ENCODE results near the gene FAM171A1.

FAM171A1 gene

DNA sequence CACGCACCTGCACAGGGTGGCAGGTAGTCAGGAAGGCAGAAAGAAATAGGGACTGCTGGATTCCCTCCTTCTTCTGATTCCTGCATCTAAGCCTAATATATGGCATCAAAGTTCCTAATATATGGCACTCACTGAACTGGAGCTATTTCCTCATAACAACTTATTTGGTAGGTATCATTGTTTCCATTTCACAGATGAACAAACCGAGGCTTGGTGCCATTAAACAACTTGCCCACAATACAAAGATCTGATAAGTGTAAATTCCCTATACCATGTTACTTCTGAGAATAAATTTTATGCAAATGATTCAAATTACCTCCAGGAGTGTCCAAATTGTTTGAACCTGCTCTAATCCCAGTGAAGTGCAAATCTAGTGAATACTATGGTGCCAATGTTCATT is 2.1 kb upstream of the FAM171A1 start:
- DNase-seq, result no peak

DNA sequence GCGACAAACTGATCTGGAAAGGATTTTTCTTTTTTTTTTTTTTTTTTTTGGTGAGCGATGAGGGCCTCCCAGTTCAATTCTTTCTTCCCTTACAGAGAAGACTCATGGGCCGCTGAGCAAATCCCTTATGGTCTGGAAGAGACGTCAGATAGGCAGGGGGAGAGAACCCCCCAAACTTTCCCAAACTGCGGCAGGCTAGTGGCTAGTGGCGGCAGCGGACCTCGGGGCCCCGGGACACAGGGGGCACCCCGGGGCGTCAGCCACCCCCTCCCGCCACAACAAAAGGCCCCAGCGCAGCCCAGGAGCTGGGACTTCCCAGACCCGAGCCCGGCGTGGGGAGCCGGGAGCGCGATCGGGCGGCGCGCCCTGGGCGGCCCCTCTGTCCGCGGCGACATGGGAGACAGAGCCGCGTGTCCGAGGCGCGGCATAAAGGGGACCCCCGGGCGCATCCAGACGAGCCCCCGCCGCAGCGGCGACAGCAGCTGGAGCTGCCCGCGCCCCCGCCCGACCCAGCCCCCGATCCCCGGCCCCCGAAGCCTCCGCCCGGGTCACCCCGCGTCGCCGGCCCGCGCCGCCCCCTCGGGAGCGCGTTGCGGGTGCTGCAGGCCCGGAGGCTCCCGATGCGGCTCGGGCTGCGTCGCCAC is 755 bp downstream of the FAM171A1 start:
- no peak for DNase-seq

DNA sequence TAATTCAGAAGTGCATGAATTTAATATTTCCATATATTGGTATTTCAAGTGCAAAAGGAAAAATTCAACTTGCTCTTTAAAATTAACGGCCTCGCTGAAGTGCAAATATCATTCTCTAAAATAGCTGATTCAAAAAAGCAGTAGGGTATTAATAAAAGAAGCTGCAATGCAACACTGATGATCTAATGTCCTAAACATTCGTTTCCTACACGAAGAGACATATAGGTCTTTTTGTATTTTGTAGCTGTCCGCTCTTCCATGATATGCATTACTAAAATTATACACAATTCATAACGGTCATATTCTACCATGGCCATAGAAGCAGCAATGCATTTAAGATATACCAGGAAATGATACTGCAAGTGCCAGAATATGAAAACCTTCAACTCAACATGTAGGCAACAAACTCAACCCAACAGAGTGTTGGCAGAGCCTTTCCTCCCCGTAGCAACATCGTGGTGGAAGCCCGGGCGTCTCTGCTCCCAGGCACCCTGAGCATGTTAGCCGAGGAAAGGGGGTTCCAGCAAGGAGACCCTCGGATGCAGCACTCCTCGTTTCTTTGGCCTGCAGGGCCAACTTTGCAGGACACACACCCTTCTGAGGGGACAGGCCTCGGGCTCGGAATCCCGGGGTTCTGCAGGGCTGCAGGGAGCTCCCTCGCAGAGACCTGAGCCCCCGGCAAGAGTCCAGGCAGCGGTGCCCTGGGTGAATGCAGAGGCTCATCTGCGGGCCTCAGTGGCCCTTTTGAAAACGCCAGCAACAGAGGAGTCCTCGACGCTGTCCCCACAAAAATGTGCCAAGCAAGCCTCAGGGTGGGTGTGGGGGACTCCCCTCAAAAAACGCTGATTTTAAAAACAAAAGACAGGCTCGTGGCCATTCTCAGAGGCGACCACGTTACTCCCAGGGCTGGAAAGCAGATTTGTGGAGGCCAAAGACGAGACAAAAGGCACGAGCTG is 1.6 kb downstream of the FAM171A1 start:
- no peak for DNase-seq

DNA sequence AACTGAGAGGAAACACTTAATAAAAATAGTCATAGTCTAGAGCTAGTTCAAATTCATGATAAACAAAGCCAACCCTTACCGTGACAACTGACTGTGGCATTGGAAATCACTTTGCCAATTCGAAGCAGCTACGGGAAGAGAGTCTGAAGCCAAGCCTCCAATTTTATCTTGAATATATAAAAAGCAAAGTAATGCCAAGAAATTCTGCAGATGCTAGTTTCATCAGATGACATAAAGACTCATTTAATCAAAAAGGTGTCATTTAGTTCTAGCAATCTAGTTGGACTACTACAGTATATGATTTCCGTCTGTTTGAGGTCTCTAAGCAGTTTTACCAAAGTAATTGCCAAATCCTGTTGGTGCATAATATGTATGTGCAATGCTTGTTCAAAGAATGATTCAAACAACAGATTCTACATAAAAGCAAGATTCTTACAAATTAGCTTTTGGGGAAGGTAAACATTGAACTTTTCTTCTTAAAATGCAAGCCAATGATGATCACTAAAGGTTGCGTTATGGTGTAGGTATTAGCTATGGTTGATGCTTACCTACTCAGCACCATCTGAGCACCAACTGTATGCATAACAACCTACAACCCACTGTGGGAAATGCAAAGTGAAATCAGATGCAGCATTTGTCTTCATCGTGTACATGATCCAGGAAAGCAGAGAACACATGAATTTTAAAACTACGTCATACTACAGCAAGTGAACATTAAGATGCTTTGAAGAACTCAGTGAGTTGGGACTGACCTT is 2.8 kb downstream of the FAM171A1 start:
- no peak for DNase-seq

DNA sequence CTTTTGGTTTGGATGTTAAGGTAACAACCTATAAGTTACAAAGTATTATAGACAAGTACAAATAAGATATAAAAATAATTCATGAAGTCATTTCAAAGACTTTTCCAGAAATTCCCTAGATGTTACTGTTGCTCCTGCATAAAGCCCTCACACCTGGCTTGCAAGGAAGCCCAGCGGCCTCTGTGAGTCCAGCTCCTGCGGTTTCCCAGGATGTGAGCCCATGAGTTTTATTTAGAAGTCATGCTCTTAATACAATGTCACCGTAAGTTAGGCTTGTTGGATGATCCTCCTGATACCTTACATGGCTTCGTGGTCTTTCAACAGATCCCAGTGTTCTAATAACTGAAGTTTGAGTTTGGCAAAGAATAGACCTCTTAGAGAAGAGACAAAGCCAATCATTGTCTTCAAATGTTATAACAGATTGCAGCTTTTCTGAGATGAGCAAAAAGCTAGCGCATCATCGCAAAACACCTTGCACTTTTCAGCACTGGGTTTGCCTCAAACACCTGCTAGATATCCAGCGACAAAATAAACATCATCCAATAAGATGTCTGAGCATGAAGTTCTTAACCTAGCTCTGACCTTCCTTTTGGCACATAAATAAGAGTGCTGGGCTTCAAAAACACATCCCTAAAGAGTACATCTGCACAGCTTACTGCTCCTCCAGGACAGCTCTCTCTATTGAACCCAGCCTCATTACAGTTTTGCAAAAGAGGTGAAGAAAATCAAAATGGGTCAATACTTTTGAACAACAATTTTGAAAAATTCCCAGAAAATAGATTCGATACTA is 3.6 kb downstream of the FAM171A1 start:
- DNase-seq, result no peak

DNA sequence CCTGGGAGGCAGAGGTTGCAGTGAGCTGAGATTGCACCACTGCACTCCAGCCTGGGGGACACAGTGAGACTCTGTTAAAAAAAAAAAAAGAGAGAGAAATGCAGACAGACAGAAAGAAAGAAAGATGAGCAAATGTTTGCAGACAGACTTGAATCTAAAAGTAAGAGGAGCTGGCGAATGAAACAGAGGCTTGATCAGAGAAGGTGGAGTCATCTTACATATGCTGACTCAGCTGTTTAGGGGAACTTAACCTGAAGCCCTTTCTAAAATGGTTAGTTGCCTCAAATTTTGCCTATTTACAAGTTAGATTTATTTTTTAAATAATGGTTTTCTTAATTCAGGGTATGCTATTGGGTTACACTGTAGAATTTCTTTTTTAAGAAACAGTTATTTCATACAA is 5.4 kb downstream of the FAM171A1 start:
- DNase-seq, result no peak

DNA sequence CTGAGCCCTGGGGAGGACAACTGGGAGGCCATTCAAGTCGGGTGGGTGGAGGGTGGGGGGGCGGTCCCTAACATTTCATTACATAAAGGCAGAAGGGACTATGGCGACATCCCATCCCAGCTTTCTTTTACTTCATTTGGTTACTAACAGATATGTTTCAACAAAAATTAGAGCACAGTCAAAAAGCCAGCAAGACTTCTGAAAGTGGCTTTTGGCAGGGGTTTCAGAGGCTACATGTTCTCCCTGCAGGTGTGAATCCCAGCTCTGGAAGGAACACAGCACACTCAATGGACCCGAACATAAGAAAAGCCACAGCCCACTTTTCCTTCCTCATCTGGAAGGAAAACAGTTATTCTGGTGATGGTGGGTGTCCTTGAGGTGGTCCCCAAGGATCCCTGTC is 7.1 kb downstream of the FAM171A1 start:
- DNase-seq, result no peak

DNA sequence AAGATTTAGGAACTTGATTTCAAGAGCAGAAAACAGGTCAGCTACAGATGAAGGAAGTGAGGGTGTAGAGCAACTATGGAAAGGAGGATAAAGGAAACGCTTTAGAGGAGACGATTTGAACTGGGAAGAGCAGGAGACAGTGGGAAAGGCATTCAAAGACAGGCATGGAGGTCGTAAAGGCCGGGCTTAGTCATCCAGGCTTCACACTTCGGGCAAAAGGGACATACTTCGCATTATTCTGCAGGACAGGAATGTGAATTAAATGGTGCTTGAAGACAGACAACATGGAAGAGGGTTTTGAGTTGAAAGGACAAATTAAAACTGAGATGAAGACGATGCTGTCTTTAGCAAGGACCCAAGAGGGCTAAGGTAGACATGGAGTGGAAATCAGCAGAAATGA is 8.1 kb downstream of the FAM171A1 start:
- DNase-seq, result no peak

DNA sequence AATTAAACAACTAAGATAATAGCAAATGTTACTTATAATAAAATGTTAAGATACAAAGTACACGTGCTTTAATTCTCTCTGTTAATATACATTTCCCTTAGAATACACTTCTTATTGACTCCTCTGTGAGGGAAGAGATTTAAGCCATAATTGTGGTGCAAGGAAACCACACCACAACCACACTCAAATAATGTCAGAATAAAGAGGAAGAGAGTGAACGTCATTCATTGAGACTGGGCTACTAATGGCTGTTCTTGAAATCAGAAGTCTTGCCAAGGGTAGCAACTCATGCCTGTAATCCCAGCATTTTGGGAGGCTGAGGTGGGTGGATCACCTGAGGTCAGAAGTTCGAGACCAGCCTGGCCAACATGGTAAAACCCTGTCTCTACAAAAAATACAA is 10.0 kb downstream of the FAM171A1 start:
- DNase-seq, result no peak

DNA sequence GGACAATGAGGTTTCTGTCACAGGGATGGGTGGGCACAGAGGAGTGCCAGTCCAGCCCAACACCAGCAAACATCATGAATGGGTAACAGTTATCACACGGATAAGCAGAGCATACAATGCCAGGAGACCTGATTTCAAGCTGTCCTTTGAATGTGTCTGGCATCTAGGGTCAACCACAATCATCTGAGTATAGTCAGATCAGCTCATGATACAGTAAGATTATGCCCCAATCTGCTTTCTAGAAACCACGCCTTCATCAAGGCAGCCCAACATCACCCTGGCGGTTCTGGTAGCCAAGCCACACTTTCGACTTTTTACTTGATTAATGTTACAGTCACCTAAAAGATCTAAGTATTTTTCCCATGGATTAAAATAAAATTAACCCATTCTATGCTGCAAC is 10.5 kb downstream of the FAM171A1 start:
- no peak for DNase-seq

DNA sequence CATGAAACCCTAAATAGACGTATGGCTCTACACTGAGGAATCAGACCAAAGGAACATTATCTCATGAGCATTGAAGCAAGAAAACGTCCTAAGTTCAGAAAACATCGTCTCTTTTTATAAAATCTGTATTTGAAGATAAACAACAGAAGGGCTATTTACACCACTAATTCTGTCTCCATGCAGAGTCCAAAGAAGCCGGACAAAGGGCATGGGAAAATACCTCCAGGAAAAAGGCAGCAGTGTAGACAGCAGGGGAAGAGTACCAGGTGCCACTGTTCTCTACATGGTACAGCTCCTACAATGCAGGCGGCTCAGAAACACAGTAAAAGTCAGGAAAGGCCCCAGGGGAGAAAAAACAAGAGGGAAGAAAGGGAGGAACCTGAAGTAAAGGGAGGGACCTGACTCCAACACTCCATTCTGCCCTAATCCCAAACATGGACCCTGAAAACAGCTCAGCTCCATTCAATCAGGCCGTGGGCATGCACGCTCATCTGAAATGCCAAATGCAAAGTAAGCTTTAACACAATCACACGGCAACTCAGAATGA is 17.5 kb downstream of the FAM171A1 start:
- no peak for DNase-seq

DNA sequence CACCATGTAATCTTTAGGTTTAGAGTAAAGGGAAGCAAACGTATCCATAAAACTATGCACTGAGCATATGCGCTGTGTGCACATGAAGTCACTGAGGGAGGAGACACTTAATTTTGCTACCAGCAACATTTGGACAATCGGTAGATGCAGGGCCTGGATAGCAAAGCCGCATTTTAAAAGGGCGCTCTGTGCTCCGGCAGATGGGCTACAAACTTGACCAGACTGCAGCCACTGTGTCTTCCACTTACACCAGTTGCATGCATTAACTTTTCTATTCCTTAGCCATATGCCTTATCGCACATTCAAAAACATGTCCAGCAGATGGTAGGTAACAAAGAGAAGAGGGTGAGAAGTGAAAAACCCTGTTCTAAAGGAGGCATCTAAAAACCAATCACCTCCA is 18.3 kb downstream of the FAM171A1 start:
- DNase-seq, result no peak

DNA sequence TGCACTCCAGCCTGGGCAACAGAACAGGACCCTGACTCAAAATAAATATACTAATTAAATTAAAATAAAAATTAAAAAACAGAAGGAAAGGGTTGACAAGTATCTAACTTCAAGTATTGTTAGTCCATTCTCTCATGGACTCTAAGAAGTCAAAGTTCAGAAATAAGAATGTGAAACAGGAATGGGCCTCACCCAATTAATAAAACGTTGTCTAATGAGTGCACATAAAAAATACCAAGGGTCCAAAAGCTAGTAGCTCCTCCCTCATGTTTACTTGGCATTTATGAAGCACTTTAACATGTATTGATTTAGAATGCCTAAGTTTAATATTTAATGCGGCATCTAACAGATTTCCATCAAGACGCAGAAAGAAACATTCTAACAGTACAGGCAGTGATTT is 18.9 kb downstream of the FAM171A1 start:
- no peak for DNase-seq

DNA sequence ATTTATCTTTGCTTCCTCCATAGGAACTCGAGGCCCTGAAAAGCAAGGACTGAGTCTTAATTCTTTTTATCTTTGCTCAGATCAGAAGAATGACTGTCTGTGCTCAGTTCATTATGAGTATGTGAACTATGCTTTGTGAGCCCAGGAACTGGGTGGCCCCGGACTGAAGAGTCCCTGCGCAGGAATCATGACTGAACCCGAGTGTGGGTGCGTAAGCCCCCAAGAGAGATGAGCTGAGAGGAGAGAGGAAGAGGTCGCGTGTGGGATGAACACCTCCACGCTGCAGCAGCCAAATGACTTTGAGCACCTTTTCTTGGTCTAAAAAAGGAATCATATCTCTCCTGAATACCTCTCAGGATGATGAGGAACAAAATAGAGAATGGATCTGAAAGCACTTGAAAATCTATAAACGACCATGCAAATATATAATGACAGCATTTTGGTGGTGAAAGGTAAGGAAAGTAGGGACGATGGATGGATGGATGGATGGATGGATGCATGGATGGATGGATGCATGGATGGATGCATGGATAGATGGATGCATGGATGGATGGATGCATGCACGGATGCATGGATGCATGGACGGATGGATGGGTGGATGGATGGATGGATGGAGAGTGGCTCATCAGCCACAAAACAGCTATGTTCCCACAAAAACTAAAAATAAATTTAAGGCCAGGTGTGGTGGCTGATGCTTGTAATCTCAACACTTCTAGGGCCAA is 19.8 kb downstream of the FAM171A1 start:
- no peak for DNase-seq

DNA sequence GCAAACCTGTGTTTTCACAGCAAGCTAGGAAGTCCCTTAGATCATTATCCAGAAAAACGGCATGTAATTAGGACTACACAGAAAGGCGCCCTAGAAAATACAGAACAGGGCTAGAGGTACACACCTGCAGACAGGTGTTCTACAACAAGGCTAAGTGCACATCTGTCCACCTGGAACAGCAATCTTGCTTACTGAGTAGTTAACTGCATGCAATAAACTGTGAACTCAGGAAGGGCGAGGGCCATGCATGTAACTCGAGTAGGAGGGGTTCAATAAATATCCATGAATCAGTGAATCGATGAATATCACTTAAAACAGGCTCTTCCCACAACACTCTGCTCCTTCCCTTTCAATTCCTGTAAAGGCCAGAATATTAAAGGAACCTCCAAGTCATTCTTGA is 22.0 kb downstream of the FAM171A1 start:
- DNase-seq, result no peak

DNA sequence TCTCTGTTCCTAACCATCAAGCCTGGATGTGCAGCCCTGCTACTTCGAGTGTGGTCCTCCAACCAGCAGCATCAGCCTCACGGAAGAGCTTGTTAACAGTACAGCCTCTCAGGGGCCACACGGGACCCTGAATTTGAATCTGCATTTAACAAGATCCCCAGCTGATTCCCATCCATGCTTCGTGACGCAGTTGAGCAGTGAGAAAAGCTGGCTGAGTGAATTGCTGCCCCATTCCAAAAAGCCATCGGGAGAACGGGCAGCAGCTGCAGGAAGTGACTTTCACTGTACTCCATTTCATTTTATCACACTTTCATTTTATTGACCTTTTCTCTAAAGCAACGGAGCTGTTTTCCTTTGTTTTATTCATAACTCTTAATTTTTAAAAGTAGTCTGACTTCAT is 22.5 kb downstream of the FAM171A1 start:
- no peak for DNase-seq

DNA sequence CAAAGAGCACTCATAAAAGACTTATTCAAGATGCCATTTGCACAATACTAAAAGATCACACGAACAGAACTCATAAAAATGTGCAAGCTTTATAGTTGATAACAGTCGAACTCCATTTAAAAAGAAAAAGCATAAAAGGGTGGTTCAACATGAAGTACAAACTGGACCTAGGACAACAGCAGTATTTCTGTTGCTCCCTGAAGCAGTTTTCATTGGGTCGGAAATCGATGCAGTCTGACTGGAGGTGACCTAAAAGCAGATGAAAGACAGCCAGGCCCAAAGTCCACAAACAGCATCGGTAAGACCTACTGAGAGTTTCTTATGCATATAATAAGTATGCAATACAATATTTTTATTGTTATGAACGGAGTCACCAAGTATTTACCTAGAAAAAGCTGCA is 23.9 kb downstream of the FAM171A1 start:
- DNase-seq, result no peak

DNA sequence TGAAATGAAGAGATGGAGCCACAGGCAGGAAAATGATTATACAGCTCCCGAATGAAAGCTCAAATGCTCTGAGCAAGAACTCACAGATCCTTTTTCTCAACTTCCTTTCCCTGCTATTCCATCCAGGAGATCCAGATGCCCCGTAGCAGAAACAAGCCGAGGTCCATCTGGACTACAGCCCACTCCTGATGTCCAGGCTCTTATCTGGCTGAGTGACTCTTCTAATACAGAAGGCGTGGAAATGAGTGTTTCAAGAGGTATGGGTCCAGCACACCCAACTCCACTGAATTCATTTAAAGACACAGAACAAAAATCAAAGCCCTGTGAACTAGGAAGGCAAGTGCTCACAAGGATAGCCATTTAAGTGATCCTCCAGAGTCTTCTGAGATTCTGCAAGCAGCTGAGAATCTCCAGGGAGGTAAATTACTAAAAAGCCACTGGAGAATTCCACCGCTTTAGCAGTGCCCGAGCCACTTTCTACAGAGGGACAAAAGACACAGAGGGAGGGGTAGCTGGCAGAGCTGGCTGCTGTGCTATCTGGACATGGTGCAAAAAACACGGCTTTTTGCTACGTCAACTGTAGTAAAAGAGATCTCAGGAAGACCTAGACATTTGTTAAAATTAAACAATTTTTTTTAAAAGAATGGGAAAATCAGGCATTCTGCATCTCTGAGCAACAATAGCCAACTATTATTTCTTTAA is 24.5 kb downstream of the FAM171A1 start:
- no peak for DNase-seq

DNA sequence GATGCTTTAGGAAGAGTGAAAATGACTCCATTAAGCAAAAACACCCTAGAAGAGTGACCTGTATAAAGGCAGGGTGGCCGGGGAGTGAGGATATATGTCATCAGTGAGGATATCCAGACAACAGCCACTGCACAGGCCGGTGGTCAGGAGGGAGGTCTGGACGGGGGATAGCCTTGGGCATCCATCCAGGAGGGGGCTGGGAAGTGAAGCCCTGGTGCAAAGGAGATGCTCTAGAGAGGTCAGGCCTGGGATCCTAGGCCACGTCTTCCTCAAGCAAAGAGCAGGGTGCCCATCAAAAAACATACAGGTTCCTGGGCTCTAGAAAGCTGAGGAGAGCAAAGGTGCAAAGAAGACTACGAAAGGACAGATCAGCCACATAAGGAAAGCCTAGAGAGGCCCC is 25.6 kb downstream of the FAM171A1 start:
- DNase-seq, result no peak

DNA sequence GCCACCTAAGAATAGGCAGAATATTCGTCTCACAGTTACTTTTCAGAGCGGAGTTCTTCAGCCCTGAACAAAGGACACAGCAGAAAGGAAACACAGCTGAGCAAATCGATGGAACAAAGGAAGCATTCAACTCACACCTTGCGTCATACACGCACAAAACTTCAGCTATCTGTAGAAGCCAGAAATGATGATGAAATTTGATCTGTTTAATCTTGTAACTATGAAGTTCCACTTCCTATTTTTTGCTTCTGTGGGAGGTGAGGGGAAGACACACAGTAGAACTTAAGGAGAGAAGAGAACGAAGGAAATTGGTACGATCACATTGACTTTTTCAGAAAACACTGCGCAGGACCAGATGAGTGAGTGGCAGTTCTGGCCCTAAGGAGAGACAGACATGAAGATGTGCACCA is 26.2 kb downstream of the FAM171A1 start:
- no peak for DNase-seq

DNA sequence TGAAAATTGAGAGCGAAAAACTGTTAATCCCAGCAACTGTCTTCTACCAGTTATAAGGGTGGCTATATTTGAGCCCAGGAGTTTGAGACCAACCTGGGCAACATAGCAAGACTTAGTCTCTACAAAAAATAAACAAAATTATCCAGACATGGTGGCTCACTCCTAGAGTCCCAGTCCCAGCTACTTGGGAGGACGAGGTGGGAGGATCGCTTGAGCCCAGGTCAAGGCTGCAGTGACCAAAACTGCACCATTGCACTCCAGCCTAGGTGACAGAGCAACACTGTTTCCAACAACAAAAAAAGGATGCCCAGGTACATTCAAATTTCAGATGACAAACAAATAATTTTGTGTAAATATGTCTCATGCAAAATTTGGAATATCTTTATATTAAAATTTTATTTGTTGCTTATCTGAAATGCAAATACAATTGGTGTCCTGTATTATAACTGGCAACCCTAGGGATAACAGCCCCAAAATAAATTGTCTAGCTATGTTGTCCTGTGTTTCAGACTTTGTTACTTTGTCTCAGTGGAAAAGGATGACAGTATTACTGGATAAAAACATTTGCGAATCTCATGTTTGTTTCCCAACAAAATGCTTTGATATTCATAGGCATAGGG is 26.7 kb downstream of the FAM171A1 start:
- no peak for DNase-seq
